A673 (cell line): Measurements from ENCODE around the gene RLF. TPM values are rescaled to one million over a fixed set of nuclear protein-coding genes. Genes with fewer than 3 reads are reported as not detected.

Source experiments
- BruUV-seq: library from RNA; stranded (reverse); fragments of 400-500 nt; replicated peaks from 2 replicates; lab custom pipeline; 2021; lab: Mats Ljungman, UMichigan
- CTCF ChIA-PET: fragments of 300-600 bp; sonication (Branson Sonifier 250); formaldehyde crosslinking; loops from one replicate; lab custom pipeline; 2022; ENCODE audit warnings: antibody characterized with exemption; lab: Charles Lee
- POLR2A ChIA-PET: fragments of 300-600 bp; sonication (Branson Sonifier 250); formaldehyde crosslinking; loops from one replicate; lab custom pipeline; 2022; ENCODE audit warnings: antibody characterized with exemption; ENCODE audit not compliant: low non-redundant PET; lab: Charles Lee
- DNase-seq: peaks from one replicate; pipeline ENCODE4 v3.0.0-alpha.2; 2015; ENCODE audit warnings: low spot score
- H3K27ac ChIP-seq: fragments of 200-600 bp; sonication (generic); 2 replicates; pipeline ENCODE4 v1.5.1; 2016; ENCODE audit warnings: mixed run types, low read depth, mild to moderate bottlenecking, mixed read lengths, antibody characterized with exemption, low read length; ENCODE audit not compliant: poor library complexity, severe bottlenecking
- H3K27me3 ChIP-seq: fragments of 200-600 bp; sonication (generic); replicated peaks from 2 replicates; pipeline ENCODE4 v1.6.1; 2017; ENCODE audit warnings: mixed run types, low read depth, mild to moderate bottlenecking, mixed read lengths, antibody characterized with exemption, low read length; ENCODE audit not compliant: insufficient read depth, poor library complexity
- H3K36me3 ChIP-seq: fragments of 200-600 bp; sonication (generic); 2 replicates; pipeline ENCODE4 v1.6.1; 2016; ENCODE audit warnings: mixed run types, mild to moderate bottlenecking, mixed read lengths, antibody characterized with exemption, low read length; ENCODE audit not compliant: insufficient read depth, poor library complexity, severe bottlenecking
- H3K4me1 ChIP-seq: fragments of 200-600 bp; sonication (generic); 2 replicates; pipeline ENCODE4 v1.6.1; 2017; ENCODE audit warnings: mixed run types, mild to moderate bottlenecking, mixed read lengths, antibody characterized with exemption, low read length; ENCODE audit not compliant: insufficient read depth, poor library complexity, severe bottlenecking
- H3K4me3 ChIP-seq: fragments of 200-600 bp; sonication (generic); 2 replicates; pipeline ENCODE4 v1.5.1; 2016; ENCODE audit warnings: low read depth, mixed run types, mild to moderate bottlenecking, mixed read lengths, low read length; ENCODE audit not compliant: poor library complexity, severe bottlenecking
- H3K9me3 ChIP-seq: fragments of 200-600 bp; sonication (generic); 2 replicates; pipeline ENCODE4 v1.6.1; 2016; ENCODE audit warnings: mixed run types, low read depth, mild to moderate bottlenecking, mixed read lengths, antibody characterized with exemption, low read length; ENCODE audit not compliant: poor library complexity, severe bottlenecking
- EZH2 ChIP-seq: fragments of 200-600 bp; sonication (generic); IDR thresholded peaks from 2 replicates; pipeline ENCODE4 v1.6.1; 2017; ENCODE audit warnings: borderline replicate concordance, low read depth, mild to moderate bottlenecking, mixed read lengths, antibody characterized with exemption, low read length; ENCODE audit not compliant: poor library complexity, severe bottlenecking
- intact Hi-C: fragments of 100-400 bp; cut with micrococcal nuclease; formaldehyde crosslinking; loops from one replicate; pipeline ENCODE4 v1.10.0; 2022; ENCODE audit not compliant: unreplicated experiment
- total RNA-seq: library from RNA; stranded (reverse); gene quantifications from 2 replicates; pipeline ENCODE4 v1.2.3, GENCODE V29; 2021
- TF ChIP-seq, protein P1 (sequence below): fragments of 300-800, 200-600 bp; sonication (generic); conservative IDR thresholded peaks from 2 replicates; pipeline ENCODE4 v1.5.1; 2017; ENCODE audit warnings: low read depth, mild to moderate bottlenecking, antibody characterized with exemption, low read length, moderate library complexity, mixed read lengths

RLF gene
- total RNA-seq, 1 experiment from 2014 or later: 18.1 TPM

DNA sequence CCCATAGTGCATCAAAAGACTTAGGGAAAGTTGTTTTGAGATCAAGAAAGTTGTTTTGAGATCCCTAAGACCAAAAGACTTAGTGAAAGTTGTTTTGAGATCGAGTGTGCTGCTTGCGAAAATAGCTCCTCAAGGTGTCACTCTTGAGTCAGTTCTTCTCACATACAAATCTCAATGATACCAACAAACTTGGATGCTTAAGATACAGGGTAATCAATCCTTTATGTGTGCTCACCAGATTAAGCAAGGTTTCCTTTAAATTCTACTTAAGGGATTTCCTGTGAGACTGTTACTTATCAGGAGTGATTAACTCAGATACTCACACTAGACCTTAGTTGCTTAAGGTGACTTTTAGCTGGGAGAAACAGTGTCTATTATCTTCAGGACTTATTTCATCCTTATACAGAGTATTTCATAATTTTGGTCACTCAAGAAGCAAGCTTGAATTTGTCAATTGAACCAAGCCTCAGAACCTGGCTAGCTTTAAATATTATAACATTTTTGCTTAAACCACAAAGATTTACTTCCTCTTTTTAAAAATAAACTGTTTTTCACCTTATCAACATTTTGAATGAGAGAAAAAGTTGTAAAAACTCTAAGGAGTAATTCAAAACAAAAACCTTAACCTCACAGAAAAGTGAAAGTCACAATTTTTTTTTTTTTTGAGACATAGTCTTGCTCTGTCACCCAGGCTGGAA lies 8.0 kb upstream of the RLF start:
- intact Hi-C loops: loop anchor here (1.0 kb wide), 1 partner anchor 251 kb away; no protein-coding TSS in a partner anchor
- POLR2A ChIA-PET: no interaction called here
- no peak overlapping the region for H3K27ac ChIP-seq
- CTCF ChIA-PET: interaction anchor here (0.8 to 3.3 kb wide), 5 partner anchors 9 to 285 kb away, joined by 3 to 25 read pairs (median 7); no protein-coding TSS in a partner anchor
- H3K27me3 ChIP-seq: peaks cover 2% of the 10 kb centered on the region
- no TSS peak for BruUV-seq
- no peak for TF ChIP-seq EZH2
- TF ChIP-seq, protein P1, sequence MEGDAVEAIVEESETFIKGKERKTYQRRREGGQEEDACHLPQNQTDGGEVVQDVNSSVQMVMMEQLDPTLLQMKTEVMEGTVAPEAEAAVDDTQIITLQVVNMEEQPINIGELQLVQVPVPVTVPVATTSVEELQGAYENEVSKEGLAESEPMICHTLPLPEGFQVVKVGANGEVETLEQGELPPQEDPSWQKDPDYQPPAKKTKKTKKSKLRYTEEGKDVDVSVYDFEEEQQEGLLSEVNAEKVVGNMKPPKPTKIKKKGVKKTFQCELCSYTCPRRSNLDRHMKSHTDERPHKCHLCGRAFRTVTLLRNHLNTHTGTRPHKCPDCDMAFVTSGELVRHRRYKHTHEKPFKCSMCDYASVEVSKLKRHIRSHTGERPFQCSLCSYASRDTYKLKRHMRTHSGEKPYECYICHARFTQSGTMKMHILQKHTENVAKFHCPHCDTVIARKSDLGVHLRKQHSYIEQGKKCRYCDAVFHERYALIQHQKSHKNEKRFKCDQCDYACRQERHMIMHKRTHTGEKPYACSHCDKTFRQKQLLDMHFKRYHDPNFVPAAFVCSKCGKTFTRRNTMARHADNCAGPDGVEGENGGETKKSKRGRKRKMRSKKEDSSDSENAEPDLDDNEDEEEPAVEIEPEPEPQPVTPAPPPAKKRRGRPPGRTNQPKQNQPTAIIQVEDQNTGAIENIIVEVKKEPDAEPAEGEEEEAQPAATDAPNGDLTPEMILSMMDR: peak; percentile 81
- H3K36me3 ChIP-seq: no peaks in the 10 kb centered on the region
- H3K9me3 ChIP-seq: no peaks in the 10 kb centered on the region
- peak overlapping the region; percentile 18 for H3K4me3 ChIP-seq
- peak; percentile 71 for DNase-seq
- peaks cover 5% of the 10 kb centered on the region for H3K4me1 ChIP-seq

DNA sequence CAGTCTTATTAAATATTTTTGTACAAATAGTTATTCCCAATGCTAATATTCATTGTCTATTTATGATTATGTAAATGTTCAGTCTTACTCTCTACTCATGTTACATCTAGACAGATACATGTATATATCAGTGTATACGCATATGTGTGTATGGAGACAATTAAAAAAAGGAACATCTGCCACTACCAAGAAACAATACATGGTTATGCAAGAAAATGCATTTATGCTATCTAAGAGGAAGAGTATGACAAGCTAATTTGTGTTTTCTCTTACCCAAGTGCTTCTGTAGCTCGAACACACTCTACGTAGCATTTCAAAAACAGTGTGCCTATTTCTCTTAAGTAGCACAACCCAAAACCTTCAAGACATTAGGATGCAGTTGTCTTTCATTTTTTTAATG lies 6.1 kb upstream of the RLF start:
- TF ChIP-seq EZH2: no peak
- CTCF ChIA-PET: interaction anchor here (0.7 to 3.3 kb wide), 3 partner anchors 12 to 250 kb away, joined by 3 to 16 read pairs (median 5); no protein-coding TSS in a partner anchor
- no peaks in the 10 kb centered on the region for H3K9me3 ChIP-seq
- no peak for DNase-seq
- POLR2A ChIA-PET: no interaction called here
- BruUV-seq: no TSS peak
- no peak overlapping the region for H3K27ac ChIP-seq
- no peaks in the 10 kb centered on the region for H3K27me3 ChIP-seq
- peaks cover 5% of the 10 kb centered on the region for H3K4me1 ChIP-seq
- no peak overlapping the region for H3K4me3 ChIP-seq
- H3K36me3 ChIP-seq: no peaks in the 10 kb centered on the region
- intact Hi-C loops: no loop called here

DNA sequence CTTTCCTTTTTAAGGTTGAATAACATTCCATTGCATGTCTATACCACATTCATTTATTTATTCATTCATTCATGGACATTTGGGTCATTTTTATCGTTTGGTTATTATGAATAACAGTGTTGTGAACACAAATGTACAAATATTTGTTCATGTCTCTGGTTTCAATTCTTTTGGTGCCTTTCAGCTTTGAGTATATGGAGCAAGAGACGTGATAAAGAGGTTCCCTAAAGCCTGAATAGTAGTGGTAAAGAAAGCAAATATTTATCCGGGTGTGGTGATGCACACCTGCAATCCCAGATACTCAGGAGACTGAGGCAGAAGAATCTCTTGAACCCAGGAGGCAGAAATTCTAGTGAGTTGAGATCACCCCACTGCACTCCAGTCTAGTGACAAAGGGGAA lies 5.3 kb upstream of the RLF start:
- no peak for DNase-seq
- H3K36me3 ChIP-seq: no peaks in the 10 kb centered on the region
- CTCF ChIA-PET: interaction anchor here (1.5 kb wide), 1 partner anchor 249 kb away, joined by 3 read pairs; no protein-coding TSS in a partner anchor
- H3K27ac ChIP-seq: no peak overlapping the region
- BruUV-seq: no TSS peak
- intact Hi-C loops: no loop called here
- no peaks in the 10 kb centered on the region for H3K27me3 ChIP-seq
- H3K9me3 ChIP-seq: no peaks in the 10 kb centered on the region
- no peak for TF ChIP-seq EZH2
- TF ChIP-seq, protein P1: no peak
- POLR2A ChIA-PET: no interaction called here
- no peak overlapping the region for H3K4me3 ChIP-seq
- H3K4me1 ChIP-seq: peaks cover 9% of the 10 kb centered on the region
